Measurements from ENCODE around the gene MCIDAS. TPM values are rescaled to one million over a fixed set of nuclear protein-coding genes. Genes with fewer than 3 reads are reported as not detected.
A peak's percentile ranks its signal among the peaks of the same experiment; 100 is the strongest.

MCIDAS gene
- total and polyA plus RNA-seq, 10 of the 15 experiments (the other 5 are each of a cell fraction or from before 2014, with no cell fraction given): not detected

- POLR2A ChIA-PET: interaction anchor here (0.7 kb wide), 1 partner anchor 39 kb away, joined by 4 read pairs; no protein-coding TSS in a partner anchor
- peak; percentile 80 for FAIRE-seq
- H3K27ac ChIP-seq (ENCODE audit: control insufficient read depth, insufficient read depth): no peak overlapping the region
- intact Hi-C loops (cut with micrococcal nuclease; ENCODE audit: unreplicated experiment) (loop anchor here (2.0 to 10.0 kb wide), 5 partner anchors 85 to 1093 kb away; partner anchors contain the start of genes DHX29 and MTREX), in situ Hi-C loops (cut with MboI) (loop anchor here (5.0 to 10.0 kb wide), 2 partner anchors 515 to 1023 kb away; no protein-coding TSS in a partner anchor)
- H3K9me3 ChIP-seq (replicated peaks; ENCODE audit: control insufficient read depth, insufficient read depth, low read length): no peaks in the 10 kb centered on the region; the same call in 2 of the 3 replicates
- H3K79me2 ChIP-seq (ENCODE audit: control insufficient read depth, insufficient read depth, low read length): no peaks in the 10 kb centered on the region
- no peaks in the 10 kb centered on the region for H3K36me3 ChIP-seq (ENCODE audit: control insufficient read depth in 2 of 2, insufficient read depth in 2 of 2, low read length in 1 of 2)
- peak overlapping the region; percentile 25; the same call in 1 of the 2 replicates for H2AFZ ChIP-seq (ENCODE audit: control insufficient read depth, low read depth, low read length)
- H4K20me1 ChIP-seq (ENCODE audit: control insufficient read depth, insufficient read depth): no peaks in the 10 kb centered on the region
- peak overlapping the region; percentile 69 for H3K4me3 ChIP-seq
- H3K4me1 ChIP-seq (ENCODE audit: control insufficient read depth, insufficient read depth, low read length): peaks cover 9% of the 10 kb centered on the region
- SMC1A ChIA-PET (ENCODE audit: uncharacterized antibody, unreplicated experiment): interaction anchor here (0.8 to 1.8 kb wide), 9 partner anchors 11 to 1097 kb away, joined by 3 to 7 read pairs (median 3); partner anchors contain the start of gene CCNO
- 1% methylated on average over 15 of the region's 15 CpGs for WGBS (ENCODE audit: insufficient coverage, insufficient replicate concordance, low lambda C conversion rate, missing lambda C conversion rate)
- CTCF ChIA-PET: interaction anchor here (0.6 to 3.1 kb wide), 16 partner anchors 10 to 1028 kb away, joined by 3 to 23 read pairs (median 4); partner anchors contain the start of gene GPX8
- no peak overlapping the region for H3K9ac ChIP-seq (ENCODE audit: control insufficient read depth, insufficient read depth, low read length)
- no TSS peak for BruUV-seq (replicated peaks)
- peak overlapping the region; percentile 99 for H3K4me2 ChIP-seq (ENCODE audit: control insufficient read depth, insufficient read depth)
- peaks cover 3 to 22% of the 10 kb centered on the region in 2 experiments; a peak in 3 of 4 replicates for H3K27me3 ChIP-seq (replicated peaks in 1 of 2; ENCODE audit: control insufficient read depth in 2 of 2, insufficient read depth in 2 of 2, low read length in 1 of 2)
- RAD21 ChIA-PET (ENCODE audit: unreplicated experiment): interaction anchor here (0.5 to 1.6 kb wide), 9 partner anchors 196 to 1672 kb away, joined by 3 to 9 read pairs (median 4); no protein-coding TSS in a partner anchor
- peak; percentile 45 for DNase-seq (ENCODE audit: low read depth, low spot score)
- ATAC-seq: peak; percentile 84
- TF ChIP-seq, protein P1, sequence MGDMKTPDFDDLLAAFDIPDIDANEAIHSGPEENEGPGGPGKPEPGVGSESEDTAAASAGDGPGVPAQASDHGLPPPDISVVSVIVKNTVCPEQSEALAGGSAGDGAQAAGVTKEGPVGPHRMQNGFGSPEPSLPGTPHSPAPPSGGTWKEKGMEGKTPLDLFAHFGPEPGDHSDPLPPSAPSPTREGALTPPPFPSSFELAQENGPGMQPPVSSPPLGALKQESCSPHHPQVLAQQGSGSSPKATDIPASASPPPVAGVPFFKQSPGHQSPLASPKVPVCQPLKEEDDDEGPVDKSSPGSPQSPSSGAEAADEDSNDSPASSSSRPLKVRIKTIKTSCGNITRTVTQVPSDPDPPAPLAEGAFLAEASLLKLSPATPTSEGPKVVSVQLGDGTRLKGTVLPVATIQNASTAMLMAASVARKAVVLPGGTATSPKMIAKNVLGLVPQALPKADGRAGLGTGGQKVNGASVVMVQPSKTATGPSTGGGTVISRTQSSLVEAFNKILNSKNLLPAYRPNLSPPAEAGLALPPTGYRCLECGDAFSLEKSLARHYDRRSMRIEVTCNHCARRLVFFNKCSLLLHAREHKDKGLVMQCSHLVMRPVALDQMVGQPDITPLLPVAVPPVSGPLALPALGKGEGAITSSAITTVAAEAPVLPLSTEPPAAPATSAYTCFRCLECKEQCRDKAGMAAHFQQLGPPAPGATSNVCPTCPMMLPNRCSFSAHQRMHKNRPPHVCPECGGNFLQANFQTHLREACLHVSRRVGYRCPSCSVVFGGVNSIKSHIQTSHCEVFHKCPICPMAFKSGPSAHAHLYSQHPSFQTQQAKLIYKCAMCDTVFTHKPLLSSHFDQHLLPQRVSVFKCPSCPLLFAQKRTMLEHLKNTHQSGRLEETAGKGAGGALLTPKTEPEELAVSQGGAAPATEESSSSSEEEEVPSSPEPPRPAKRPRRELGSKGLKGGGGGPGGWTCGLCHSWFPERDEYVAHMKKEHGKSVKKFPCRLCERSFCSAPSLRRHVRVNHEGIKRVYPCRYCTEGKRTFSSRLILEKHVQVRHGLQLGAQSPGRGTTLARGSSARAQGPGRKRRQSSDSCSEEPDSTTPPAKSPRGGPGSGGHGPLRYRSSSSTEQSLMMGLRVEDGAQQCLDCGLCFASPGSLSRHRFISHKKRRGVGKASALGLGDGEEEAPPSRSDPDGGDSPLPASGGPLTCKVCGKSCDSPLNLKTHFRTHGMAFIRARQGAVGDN (IDR thresholded peaks at IDR 0.05): no peak
- no peak for TF ChIP-seq YBX1 (IDR thresholded peaks at IDR 0.05)
- TF ChIP-seq SMARCA5 (IDR thresholded peaks at IDR 0.05): peak; percentile 92
- peak; percentile 92 for TF ChIP-seq RAD21 (IDR thresholded peaks at IDR 0.05; ENCODE audit: insufficient read depth, low read depth, low read length)
- TF ChIP-seq, protein P2, sequence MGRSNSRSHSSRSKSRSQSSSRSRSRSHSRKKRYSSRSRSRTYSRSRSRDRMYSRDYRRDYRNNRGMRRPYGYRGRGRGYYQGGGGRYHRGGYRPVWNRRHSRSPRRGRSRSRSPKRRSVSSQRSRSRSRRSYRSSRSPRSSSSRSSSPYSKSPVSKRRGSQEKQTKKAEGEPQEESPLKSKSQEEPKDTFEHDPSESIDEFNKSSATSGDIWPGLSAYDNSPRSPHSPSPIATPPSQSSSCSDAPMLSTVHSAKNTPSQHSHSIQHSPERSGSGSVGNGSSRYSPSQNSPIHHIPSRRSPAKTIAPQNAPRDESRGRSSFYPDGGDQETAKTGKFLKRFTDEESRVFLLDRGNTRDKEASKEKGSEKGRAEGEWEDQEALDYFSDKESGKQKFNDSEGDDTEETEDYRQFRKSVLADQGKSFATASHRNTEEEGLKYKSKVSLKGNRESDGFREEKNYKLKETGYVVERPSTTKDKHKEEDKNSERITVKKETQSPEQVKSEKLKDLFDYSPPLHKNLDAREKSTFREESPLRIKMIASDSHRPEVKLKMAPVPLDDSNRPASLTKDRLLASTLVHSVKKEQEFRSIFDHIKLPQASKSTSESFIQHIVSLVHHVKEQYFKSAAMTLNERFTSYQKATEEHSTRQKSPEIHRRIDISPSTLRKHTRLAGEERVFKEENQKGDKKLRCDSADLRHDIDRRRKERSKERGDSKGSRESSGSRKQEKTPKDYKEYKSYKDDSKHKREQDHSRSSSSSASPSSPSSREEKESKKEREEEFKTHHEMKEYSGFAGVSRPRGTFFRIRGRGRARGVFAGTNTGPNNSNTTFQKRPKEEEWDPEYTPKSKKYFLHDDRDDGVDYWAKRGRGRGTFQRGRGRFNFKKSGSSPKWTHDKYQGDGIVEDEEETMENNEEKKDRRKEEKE (IDR thresholded peaks at IDR 0.05): no peak
- TF ChIP-seq ZNF207 (IDR thresholded peaks at IDR 0.05; ENCODE audit: borderline replicate concordance): no peak
- no peak for TF ChIP-seq STAT1 (conservative IDR thresholded peaks at IDR 0.05)
- TF ChIP-seq, protein P3, sequence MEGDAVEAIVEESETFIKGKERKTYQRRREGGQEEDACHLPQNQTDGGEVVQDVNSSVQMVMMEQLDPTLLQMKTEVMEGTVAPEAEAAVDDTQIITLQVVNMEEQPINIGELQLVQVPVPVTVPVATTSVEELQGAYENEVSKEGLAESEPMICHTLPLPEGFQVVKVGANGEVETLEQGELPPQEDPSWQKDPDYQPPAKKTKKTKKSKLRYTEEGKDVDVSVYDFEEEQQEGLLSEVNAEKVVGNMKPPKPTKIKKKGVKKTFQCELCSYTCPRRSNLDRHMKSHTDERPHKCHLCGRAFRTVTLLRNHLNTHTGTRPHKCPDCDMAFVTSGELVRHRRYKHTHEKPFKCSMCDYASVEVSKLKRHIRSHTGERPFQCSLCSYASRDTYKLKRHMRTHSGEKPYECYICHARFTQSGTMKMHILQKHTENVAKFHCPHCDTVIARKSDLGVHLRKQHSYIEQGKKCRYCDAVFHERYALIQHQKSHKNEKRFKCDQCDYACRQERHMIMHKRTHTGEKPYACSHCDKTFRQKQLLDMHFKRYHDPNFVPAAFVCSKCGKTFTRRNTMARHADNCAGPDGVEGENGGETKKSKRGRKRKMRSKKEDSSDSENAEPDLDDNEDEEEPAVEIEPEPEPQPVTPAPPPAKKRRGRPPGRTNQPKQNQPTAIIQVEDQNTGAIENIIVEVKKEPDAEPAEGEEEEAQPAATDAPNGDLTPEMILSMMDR (IDR thresholded peaks at IDR 0.05 in 2 of 3, conservative IDR thresholded peaks at IDR 0.05 in 1 of 3; ENCODE audit: control insufficient read depth in 2 of 3, extremely low read depth in 1 of 3, insufficient read depth in 1 of 3, low read depth in 3 of 3, low read length in 3 of 3): peak; percentile 60 to 89 (median 82); a peak in 5 of 6 replicates
- TF ChIP-seq SKIL (IDR thresholded peaks at IDR 0.05; ENCODE audit: low read depth, poor library complexity, severe bottlenecking): peak; percentile 16
These were observed 54.8 kb downstream of the MCIDAS start for GRCh38 chr5:55172051-55172899.
